Endothelial cell of umbilical vein (primary cell): ENCODE results near the gene PDSS2. TPM values are rescaled to one million over a fixed set of nuclear protein-coding genes. Genes with fewer than 3 reads are reported as not detected.

ENCODE experiments used
- BruUV-seq: library from RNA; stranded (reverse); fragments of 400-500 nt; replicated peaks from 2 replicates; lab custom pipeline; 2021; lab: Mats Ljungman, UMichigan
- CTCF ChIA-PET: fragments of 300-600, 350-600 bp; sonication (Branson Sonifier 250); formaldehyde crosslinking; loops from one replicate; lab custom pipeline; 2021; ENCODE audit warnings: antibody characterized with exemption, inconsistent platforms; lab: Charles Lee
- POLR2A ChIA-PET: fragments of 300-600, 350-600 bp; sonication (Branson Sonifier 250); formaldehyde crosslinking; loops from one replicate; lab custom pipeline; 2021; ENCODE audit warnings: antibody characterized with exemption, inconsistent platforms; lab: Charles Lee
- DNase-seq: peaks from one replicate; pipeline ENCODE4 v3.0.0-alpha.2; 2011; ENCODE audit warnings: low read depth, low spot score
- FAIRE-seq: peaks from 2 replicates; lab custom pipeline; 2011; peaks lifted over from hg19 to GRCh38; lab: Jason Lieb, UNC
- H2AFZ ChIP-seq: 2 replicates; pipeline ENCODE4 v1.6.0; 2012; ENCODE audit warnings: low read depth, low read length, control low read depth, inconsistent platforms
- H3K27ac ChIP-seq: 2 replicates; pipeline ENCODE4 v1.5.1; 2011; ENCODE audit warnings: low read depth, mild to moderate bottlenecking, control low read depth, low read length, moderate library complexity; ENCODE audit not compliant: insufficient read depth
- H3K27me3 ChIP-seq, 2 experiments: 2 replicates each; pipeline versions ENCODE4 v1.6.0 to v1.6.1; 2011; ENCODE audit warnings: low read length in 2 of 2, mixed read lengths in 1 of 2; ENCODE audit not compliant: control insufficient read depth in 2 of 2, insufficient read depth in 2 of 2
- H3K36me3 ChIP-seq, 2 experiments: 2 replicates in 1 of 2; 3 replicates in 1 of 2; pipeline ENCODE4 v1.5.1; 2011; ENCODE audit warnings: low read length in 2 of 2, mild to moderate bottlenecking in 1 of 2, moderate library complexity in 1 of 2; ENCODE audit not compliant: control insufficient read depth in 2 of 2, insufficient read depth in 2 of 2; ENCODE audit errors: extremely low read depth in 1 of 2
- H3K4me1 ChIP-seq: 3 replicates; pipeline ENCODE4 v1.5.1; 2011; ENCODE audit warnings: mild to moderate bottlenecking, low read length; ENCODE audit not compliant: control insufficient read depth, insufficient read depth; ENCODE audit errors: extremely low read depth
- H3K4me2 ChIP-seq: 2 replicates; pipeline ENCODE4 v1.6.1; 2011; ENCODE audit warnings: low read length, control low read depth, mixed read lengths; ENCODE audit not compliant: insufficient read depth
- H3K4me3 ChIP-seq, 3 experiments: fragments of 200-600 bp in 1 of 3; sonication (generic), shearing (Covaris generic) in 1 of 3; replicated peaks in 1 of 3; 2 replicates each; pipeline ENCODE4 v1.5.1; 2011 to 2016; ENCODE audit warnings: control low read depth in 3 of 3, low read length in 3 of 3, mild to moderate bottlenecking in 2 of 3, inconsistent platforms in 1 of 3, low read depth in 1 of 3, moderate library complexity in 1 of 3; ENCODE audit not compliant: insufficient read depth in 1 of 3
- H3K79me2 ChIP-seq: 2 replicates; pipeline ENCODE4 v1.6.0; 2012; ENCODE audit warnings: low read length, inconsistent platforms; ENCODE audit not compliant: control insufficient read depth, insufficient read depth
- H3K9ac ChIP-seq: replicated peaks from 2 replicates; pipeline ENCODE3; 2011; ENCODE audit warnings: low read length, control low read depth; ENCODE audit not compliant: insufficient read depth; ENCODE audit errors: extremely low read depth
- H3K9me1 ChIP-seq: replicated peaks from 3 replicates; pipeline ENCODE4 v1.6.0; 2011; ENCODE audit warnings: mild to moderate bottlenecking, low read length; ENCODE audit not compliant: control insufficient read depth, insufficient read depth; ENCODE audit errors: extremely low read depth
- H3K9me3 ChIP-seq: replicated peaks from 2 replicates; pipeline ENCODE4 v1.5.1; 2012; ENCODE audit warnings: low read length, inconsistent platforms; ENCODE audit not compliant: control insufficient read depth, insufficient read depth
- H4K20me1 ChIP-seq: replicated peaks from 2 replicates; pipeline ENCODE3; 2011; ENCODE audit warnings: mild to moderate bottlenecking, low read length; ENCODE audit not compliant: control insufficient read depth, insufficient read depth; ENCODE audit errors: extremely low read depth
- EZH2 ChIP-seq: IDR thresholded peaks from 2 replicates; pipeline ENCODE4 v1.6.1; 2012; ENCODE audit warnings: borderline replicate concordance, low read depth, mild to moderate bottlenecking, moderate library complexity, low read length, inconsistent platforms; ENCODE audit not compliant: severe bottlenecking
- FOS ChIP-seq: IDR thresholded peaks from 2 replicates; pipeline ENCODE4 v1.6.1; 2011; ENCODE audit warnings: mild to moderate bottlenecking, low read length, moderate library complexity, borderline replicate concordance; ENCODE audit not compliant: insufficient read depth
- GATA2 ChIP-seq: IDR thresholded peaks from 2 replicates; pipeline ENCODE4 v1.7.0; 2011; ENCODE audit warnings: low read depth, mild to moderate bottlenecking, moderate library complexity, mixed read lengths, low read length; ENCODE audit not compliant: insufficient read length, insufficient read depth
- JUN ChIP-seq: IDR thresholded peaks from 2 replicates; pipeline ENCODE4 v1.6.1; 2011; ENCODE audit warnings: borderline replicate concordance, low read depth; ENCODE audit not compliant: insufficient read length, insufficient read depth
- MYC ChIP-seq: IDR thresholded peaks from one replicate; pipeline ENCODE4 v1.6.1; 2011; ENCODE audit warnings: mild to moderate bottlenecking, low read depth, low read length
- POLR2A ChIP-seq: IDR thresholded peaks from 2 replicates; pipeline ENCODE4 v1.6.1; 2012; ENCODE audit warnings: low read depth, mild to moderate bottlenecking, control low read depth, low read length
- POLR2AphosphoS5 ChIP-seq: IDR thresholded peaks from 2 replicates; pipeline ENCODE4 v1.6.1; 2012; ENCODE audit warnings: low read depth, mild to moderate bottlenecking, control low read depth, low read length, moderate library complexity; ENCODE audit not compliant: insufficient read depth
- dilution Hi-C: fragments of 300-500 bp; cut with MboI; formaldehyde crosslinking; loops from one replicate; pipeline ENCODE4 v1.15.0; 2019; ENCODE audit warnings: low sequenced_read_pairs; ENCODE audit not compliant: extremely low pct_ligation_motif_present
- intact Hi-C: fragments of 100-400 bp; cut with micrococcal nuclease; formaldehyde crosslinking; loops from one replicate; pipeline ENCODE4 v1.10.0; 2022
- polyA plus RNA-seq, 4 experiments: library from polyadenylated mRNA; depleted of rRNA in 3 of 4; stranded (reverse) in 3 of 4; unstranded in 1 of 4; fragments of >200 nt; gene quantifications; 2 replicates each; pipeline versions ENCODE4 v1.2.1 to v1.2.3, GENCODE V29; 2011 to 2012; ENCODE audit warnings: missing spikeins in 1 of 4
- total RNA-seq: library from RNA; stranded (reverse); gene quantifications from 2 replicates; pipeline ENCODE4 v1.2.3, GENCODE V29; 2021
- TF ChIP-seq, protein P1 (sequence below), 2 donors: IDR thresholded peaks; 1 replicate in 1 of 2; 2 replicates in 1 of 2; pipeline ENCODE4 v1.5.1; 2011; ENCODE audit warnings: low read length in 2 of 2, mild to moderate bottlenecking in 2 of 2, moderate library complexity in 2 of 2, control low read depth in 1 of 2, inconsistent platforms in 1 of 2, low read depth in 1 of 2; ENCODE audit not compliant: insufficient read depth in 1 of 2; ENCODE audit errors: extremely low read depth in 1 of 2
- TF ChIP-seq, protein P2 (sequence below): IDR thresholded peaks from 2 replicates; pipeline ENCODE4 v1.6.1; 2011; ENCODE audit not compliant: insufficient read depth, insufficient read length

PDSS2 gene
- total and polyA plus RNA-seq, 2 donors (not counting 3 experiments of a cell fraction or from before 2014, with no cell fraction given) = 7.6 to 9.3 TPM

DNA sequence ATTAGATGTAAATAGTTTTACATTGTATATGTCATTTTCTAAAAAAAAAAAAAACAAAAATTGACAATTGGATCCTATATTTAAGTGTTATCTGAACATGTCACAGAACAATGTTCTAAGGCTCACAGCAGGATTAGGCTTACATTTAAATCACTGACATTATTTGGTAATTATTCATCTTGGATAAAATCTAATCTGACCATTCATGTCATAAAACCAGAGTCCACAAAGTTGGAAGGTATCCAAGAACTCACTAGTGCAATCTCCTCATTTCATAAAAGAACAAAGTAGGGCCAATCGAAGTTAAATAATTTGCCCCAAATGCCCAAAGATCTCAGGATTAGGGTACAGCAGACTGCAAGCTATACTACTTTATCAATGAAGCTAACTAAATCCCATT, 73.0 kb downstream of the PDSS2 start:
- dilution Hi-C loops (no loop called here), intact Hi-C loops (no loop called here)
- no peaks in the 10 kb centered on the region for H3K27me3 ChIP-seq
- no peak overlapping the region for H3K27ac ChIP-seq
- H3K9me1 ChIP-seq = no peaks in the 10 kb centered on the region
- TF ChIP-seq FOS (no peak), POLR2AphosphoS5 (no peak), POLR2A (no peak), JUN (no peak), GATA2 (no peak), EZH2 (no peak), MYC (no peak)
- TF ChIP-seq, protein P1, sequence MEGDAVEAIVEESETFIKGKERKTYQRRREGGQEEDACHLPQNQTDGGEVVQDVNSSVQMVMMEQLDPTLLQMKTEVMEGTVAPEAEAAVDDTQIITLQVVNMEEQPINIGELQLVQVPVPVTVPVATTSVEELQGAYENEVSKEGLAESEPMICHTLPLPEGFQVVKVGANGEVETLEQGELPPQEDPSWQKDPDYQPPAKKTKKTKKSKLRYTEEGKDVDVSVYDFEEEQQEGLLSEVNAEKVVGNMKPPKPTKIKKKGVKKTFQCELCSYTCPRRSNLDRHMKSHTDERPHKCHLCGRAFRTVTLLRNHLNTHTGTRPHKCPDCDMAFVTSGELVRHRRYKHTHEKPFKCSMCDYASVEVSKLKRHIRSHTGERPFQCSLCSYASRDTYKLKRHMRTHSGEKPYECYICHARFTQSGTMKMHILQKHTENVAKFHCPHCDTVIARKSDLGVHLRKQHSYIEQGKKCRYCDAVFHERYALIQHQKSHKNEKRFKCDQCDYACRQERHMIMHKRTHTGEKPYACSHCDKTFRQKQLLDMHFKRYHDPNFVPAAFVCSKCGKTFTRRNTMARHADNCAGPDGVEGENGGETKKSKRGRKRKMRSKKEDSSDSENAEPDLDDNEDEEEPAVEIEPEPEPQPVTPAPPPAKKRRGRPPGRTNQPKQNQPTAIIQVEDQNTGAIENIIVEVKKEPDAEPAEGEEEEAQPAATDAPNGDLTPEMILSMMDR (IDR thresholded peaks at IDR 0.05; ENCODE audit: extremely low read depth in 1 of 2, insufficient read depth in 1 of 2, low read depth in 1 of 2, low read length in 2 of 2) = no peak
- TF ChIP-seq, protein P2, sequence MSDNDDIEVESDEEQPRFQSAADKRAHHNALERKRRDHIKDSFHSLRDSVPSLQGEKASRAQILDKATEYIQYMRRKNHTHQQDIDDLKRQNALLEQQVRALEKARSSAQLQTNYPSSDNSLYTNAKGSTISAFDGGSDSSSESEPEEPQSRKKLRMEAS = no peak
- no peaks in the 10 kb centered on the region for H3K4me1 ChIP-seq
- FAIRE-seq = no peak
- H3K36me3 ChIP-seq = no peaks in the 10 kb centered on the region
- H4K20me1 ChIP-seq = no peaks in the 10 kb centered on the region
- no peak overlapping the region for H3K4me3 ChIP-seq
- CTCF ChIA-PET = interaction anchor here (1.0 kb wide), 2 partner anchors 8 to 68 kb away, joined by 3 read pairs; no protein-coding TSS in a partner anchor
- DNase-seq = peak; percentile 19
- POLR2A ChIA-PET = interaction anchor here (0.8 kb wide), 1 partner anchor 11 kb away, joined by 3 read pairs; no protein-coding TSS in a partner anchor
- no peak overlapping the region for H3K9ac ChIP-seq
- no TSS peak for BruUV-seq
- no peaks in the 10 kb centered on the region for H3K79me2 ChIP-seq
- no peaks in the 10 kb centered on the region for H3K9me3 ChIP-seq
- no peak overlapping the region for H2AFZ ChIP-seq
- no peak overlapping the region for H3K4me2 ChIP-seq
